ENCODE data around the gene NR0B2. TPM values are rescaled to one million over a fixed set of nuclear protein-coding genes. Genes with fewer than 3 reads are reported as not detected.
"Not testable (repeated sequence)": the region's sequence is repeated elsewhere in the genome, so short reads cannot be mapped to it uniquely, and the experiment has no call there.

NR0B2 gene
- total RNA-seq, 2 experiments from 2014 or later = not detected

- Mint-ChIP-seq H3K36me3 (ENCODE audit: low read depth) (peaks cover 12% of the 10 kb centered on the region), H3K9me3 (no peaks in the 10 kb centered on the region), H3K4me3 (peak within 1 kb of the TSS; percentile 91), H3K4me1 (peaks cover 35% of the 10 kb centered on the region), H3K27me3 (no peaks in the 10 kb centered on the region), H3K27ac (peak within 1 kb of the TSS; percentile 99)
- ChIA-PET CTCF (interaction anchor here (0.8 to 2.7 kb wide), 6 partner anchors 10 to 128 kb away, joined by 3 to 11 read pairs (median 3); partner anchors contain the start of gene GPN2), POLR2A (interaction anchor here (0.6 to 1.5 kb wide), 3 partner anchors 9 to 932 kb away, joined by 3 to 5 read pairs (median 3); no protein-coding TSS in a partner anchor)
- peak; percentile 94 for DNase-seq
These were observed 13.6 kb downstream of the NR0B2 start, which contains the start of gene GPATCH3 for GRCh38 chr1:26900001-26900814. TSS of gene GPATCH3 (minus strand) at chr1:26900467. CDS start at chr1:26900442, 25 bp downstream.

GRCh38 chr1:26897351-26897750 lies 16.4 kb downstream of the NR0B2 start:
- H3K36me3 Mint-ChIP-seq (ENCODE audit: low read depth) = peaks cover 29% of the 10 kb centered on the region
- no peaks in the 10 kb centered on the region for H3K27me3 Mint-ChIP-seq
- ChIA-PET POLR2A (no interaction called here), CTCF (interaction anchor here (0.6 to 0.7 kb wide), 2 partner anchors 10 to 91 kb away, joined by 3 read pairs; no protein-coding TSS in a partner anchor)
- H3K4me3 Mint-ChIP-seq = no peak overlapping the region
- no peak for DNase-seq
- peaks cover 38% of the 10 kb centered on the region for H3K4me1 Mint-ChIP-seq
- no peak overlapping the region for H3K27ac Mint-ChIP-seq
- H3K9me3 Mint-ChIP-seq = no peaks in the 10 kb centered on the region

- Mint-ChIP-seq H3K4me3 (no peak overlapping the region), H3K27me3 (no peaks in the 10 kb centered on the region), H3K36me3 (ENCODE audit: low read depth) (peaks cover 43% of the 10 kb centered on the region), H3K4me1 (peaks cover 31% of the 10 kb centered on the region), H3K9me3 (no peaks in the 10 kb centered on the region), H3K27ac (no peak overlapping the region)
- ChIA-PET POLR2A (no interaction called here), CTCF (interaction anchor here (1.1 kb wide), 1 partner anchor 12 kb away, joined by 5 read pairs; no protein-coding TSS in a partner anchor)
- DNase-seq = no peak
These were observed 19.5 kb downstream of the NR0B2 start for GRCh38 chr1:26894263-26894662.

GRCh38 chr1:26890467-26890796 lies 23.3 kb downstream of the NR0B2 start:
- ChIA-PET CTCF (interaction anchor here (0.7 to 1.6 kb wide), 10 partner anchors 9 to 102 kb away, joined by 3 to 11 read pairs (median 3); partner anchors contain the start of gene GPATCH3), POLR2A (interaction anchor here (0.6 to 1.4 kb wide), 4 partner anchors 10 to 25 kb away, joined by 3 to 5 read pairs (median 5); partner anchors contain the start of gene GPATCH3)

GRCh38 chr1:26889551-26890466 lies 24.0 kb downstream of the NR0B2 start, which contains the start of gene GPN2:
TSS of gene GPN2 (minus strand) at chr1:26890283. CDS start at chr1:26890096, 187 bp downstream.
- H3K4me3 Mint-ChIP-seq = peak within 1 kb of the TSS; percentile 94
- H3K9me3 Mint-ChIP-seq = no peaks in the 10 kb centered on the region
- peak within 1 kb of the TSS; percentile 95 for H3K27ac Mint-ChIP-seq
- CTCF ChIA-PET = interaction anchor here (0.7 to 1.6 kb wide), 13 partner anchors 9 to 288 kb away, joined by 3 to 11 read pairs (median 3); partner anchors contain the start of gene GPATCH3
- POLR2A ChIA-PET = interaction anchor here (0.6 to 1.4 kb wide), 4 partner anchors 11 to 25 kb away, joined by 3 to 5 read pairs (median 5); partner anchors contain the start of gene GPATCH3
- no peaks in the 10 kb centered on the region for H3K27me3 Mint-ChIP-seq
- peaks cover 34% of the 10 kb centered on the region for H3K4me1 Mint-ChIP-seq
- H3K36me3 Mint-ChIP-seq (ENCODE audit: low read depth) = peaks cover 60% of the 10 kb centered on the region
- peak; percentile 85 for DNase-seq

More at GRCh38 chr1:26890467-26890796, 23.3 kb downstream of the NR0B2 start:
- peak overlapping the region; percentile 94 for H3K4me3 Mint-ChIP-seq
- DNase-seq = no peak
- H3K4me1 Mint-ChIP-seq = peaks cover 34% of the 10 kb centered on the region
- no peaks in the 10 kb centered on the region for H3K27me3 Mint-ChIP-seq
- peaks cover 54% of the 10 kb centered on the region for H3K36me3 Mint-ChIP-seq (ENCODE audit: low read depth)
- no peaks in the 10 kb centered on the region for H3K9me3 Mint-ChIP-seq
- H3K27ac Mint-ChIP-seq = peak overlapping the region; percentile 95

- no peak for DNase-seq
- Mint-ChIP-seq H3K9me3 (no peaks in the 10 kb centered on the region), H3K27me3 (no peaks in the 10 kb centered on the region), H3K27ac (peak overlapping the region; percentile 34), H3K4me1 (peaks cover 31% of the 10 kb centered on the region), H3K4me3 (peak overlapping the region; percentile 94), H3K36me3 (ENCODE audit: low read depth) (peaks cover 62% of the 10 kb centered on the region)
- ChIA-PET POLR2A (interaction anchor here (0.6 to 0.7 kb wide), 2 partner anchors 10 to 23 kb away, joined by 3 to 5 read pairs; no protein-coding TSS in a partner anchor), CTCF (interaction anchor here (0.6 to 2.3 kb wide), 10 partner anchors 10 to 286 kb away, joined by 3 to 10 read pairs (median 4); partner anchors contain the start of genes GPATCH3 and PIGV)
These were observed 25.5 kb downstream of the NR0B2 start for GRCh38 chr1:26888231-26888630.

- ChIA-PET CTCF (interaction anchor here (0.6 to 2.3 kb wide), 16 partner anchors 9 to 844 kb away, joined by 3 to 10 read pairs (median 4); partner anchors contain the start of gene GPATCH3), POLR2A (interaction anchor here (0.6 to 0.7 kb wide), 3 partner anchors 55 to 375 kb away, joined by 5 read pairs; no protein-coding TSS in a partner anchor)
- H3K9me3 Mint-ChIP-seq = no peaks in the 10 kb centered on the region
- H3K4me3 Mint-ChIP-seq = peak overlapping the region; percentile 2
- H3K27ac Mint-ChIP-seq = no peak overlapping the region
- H3K4me1 Mint-ChIP-seq = peaks cover 36% of the 10 kb centered on the region
- H3K27me3 Mint-ChIP-seq = no peaks in the 10 kb centered on the region
- peak; percentile 27 for DNase-seq
- peaks cover 61% of the 10 kb centered on the region for H3K36me3 Mint-ChIP-seq (ENCODE audit: low read depth)
These were observed 26.6 kb downstream of the NR0B2 start for GRCh38 chr1:26887125-26887524.

- DNase-seq = no peak
- no peaks in the 10 kb centered on the region for H3K9me3 Mint-ChIP-seq
- H3K27me3 Mint-ChIP-seq = no peaks in the 10 kb centered on the region
- ChIA-PET CTCF (interaction anchor here (1.5 to 1.7 kb wide), 2 partner anchors 12 to 50 kb away, joined by 5 read pairs; no protein-coding TSS in a partner anchor), POLR2A (no interaction called here)
- H3K4me3 Mint-ChIP-seq = no peak overlapping the region
- peaks cover 9% of the 10 kb centered on the region for H3K4me1 Mint-ChIP-seq
- H3K27ac Mint-ChIP-seq = no peak overlapping the region
- H3K36me3 Mint-ChIP-seq (ENCODE audit: low read depth) = peaks cover 49% of the 10 kb centered on the region
These were observed 30.9 kb downstream of the NR0B2 start for GRCh38 chr1:26882696-26883463.

GRCh38 chr1:26881611-26882010 lies 32.2 kb downstream of the NR0B2 start:
- peak overlapping the region; percentile 50 for H3K27ac Mint-ChIP-seq
- POLR2A ChIA-PET, DNase-seq, H3K4me1 Mint-ChIP-seq, H3K9me3 Mint-ChIP-seq, H3K4me3 Mint-ChIP-seq, H3K27me3 Mint-ChIP-seq: not testable (repeated sequence)
- CTCF ChIA-PET = interaction anchor here (1.1 to 1.9 kb wide), 6 partner anchors 9 to 92 kb away, joined by 3 to 6 read pairs (median 4); partner anchors contain the start of gene GPN2
- peaks cover 45% of the 10 kb centered on the region for H3K36me3 Mint-ChIP-seq (ENCODE audit: low read depth)

GRCh38 chr1:26879793-26880192 lies 34.0 kb downstream of the NR0B2 start:
- Mint-ChIP-seq H3K4me1 (peaks cover 5% of the 10 kb centered on the region), H3K9me3 (no peaks in the 10 kb centered on the region), H3K4me3 (no peak overlapping the region), H3K27ac (no peak overlapping the region), H3K36me3 (ENCODE audit: low read depth) (peaks cover 35% of the 10 kb centered on the region), H3K27me3 (no peaks in the 10 kb centered on the region)
- no peak for DNase-seq
- ChIA-PET CTCF (no interaction called here), POLR2A (interaction anchor here (0.6 kb wide), 1 partner anchor 21 kb away, joined by 3 read pairs; the partner anchor contains the start of gene GPATCH3)

GRCh38 chr1:26877326-26877725 lies 36.4 kb downstream of the NR0B2 start:
- ChIA-PET CTCF (interaction anchor here (2.1 to 2.5 kb wide), 2 partner anchors 9 to 10 kb away, joined by 10 read pairs; no protein-coding TSS in a partner anchor), POLR2A (no interaction called here)
- Mint-ChIP-seq H3K4me3 (no peak overlapping the region), H3K9me3 (no peaks in the 10 kb centered on the region), H3K36me3 (ENCODE audit: low read depth) (peaks cover 16% of the 10 kb centered on the region), H3K27ac (no peak overlapping the region), H3K27me3 (no peaks in the 10 kb centered on the region), H3K4me1 (no peaks in the 10 kb centered on the region)
- no peak for DNase-seq

Data from activated CD4-positive, alpha-beta T cell treated with anti-CD3 and anti-CD28 coated beads, Interleukin-2, amount 10 ng/mL, durations not matched to agents 7 days and 5 days (primary cell).